Measurements from ENCODE around the gene MRPS7.

- TF ChIP-seq ZNF157 (tag by site-specific recombination; IDR thresholded peaks at IDR 0.05), result no peak
- peak; percentile 42; the same call in 1 of the 2 replicates for TF ChIP-seq CTCF (tag by site-specific recombination; IDR thresholded peaks at IDR 0.05)
Observed at GRCh38 chr17:75261336-75262111, at the start of gene MRPS7, which contains the start of gene GGA3.

All from HEK293 (cell line).